DOHH2 (cell line): ENCODE results near the gene KCNQ1.

Experiments used
- EZH2phosphoT487 ChIP-seq: fragments of 200-600 bp; sonication (generic); IDR thresholded peaks from 2 replicates; pipeline ENCODE4 v1.6.1; 2017; ENCODE audit warnings: borderline replicate concordance, mild to moderate bottlenecking, antibody characterized with exemption, low read length, moderate library complexity, mixed read lengths
- TF ChIP-seq, protein P1 (sequence below): fragments of 200-600 bp; sonication (generic); IDR thresholded peaks from one replicate; pipeline ENCODE4 v1.5.1; 2014; ENCODE audit warnings: antibody characterized with exemption, mild to moderate bottlenecking, low read depth, low read length; ENCODE audit not compliant: poor library complexity, severe bottlenecking

DNA sequence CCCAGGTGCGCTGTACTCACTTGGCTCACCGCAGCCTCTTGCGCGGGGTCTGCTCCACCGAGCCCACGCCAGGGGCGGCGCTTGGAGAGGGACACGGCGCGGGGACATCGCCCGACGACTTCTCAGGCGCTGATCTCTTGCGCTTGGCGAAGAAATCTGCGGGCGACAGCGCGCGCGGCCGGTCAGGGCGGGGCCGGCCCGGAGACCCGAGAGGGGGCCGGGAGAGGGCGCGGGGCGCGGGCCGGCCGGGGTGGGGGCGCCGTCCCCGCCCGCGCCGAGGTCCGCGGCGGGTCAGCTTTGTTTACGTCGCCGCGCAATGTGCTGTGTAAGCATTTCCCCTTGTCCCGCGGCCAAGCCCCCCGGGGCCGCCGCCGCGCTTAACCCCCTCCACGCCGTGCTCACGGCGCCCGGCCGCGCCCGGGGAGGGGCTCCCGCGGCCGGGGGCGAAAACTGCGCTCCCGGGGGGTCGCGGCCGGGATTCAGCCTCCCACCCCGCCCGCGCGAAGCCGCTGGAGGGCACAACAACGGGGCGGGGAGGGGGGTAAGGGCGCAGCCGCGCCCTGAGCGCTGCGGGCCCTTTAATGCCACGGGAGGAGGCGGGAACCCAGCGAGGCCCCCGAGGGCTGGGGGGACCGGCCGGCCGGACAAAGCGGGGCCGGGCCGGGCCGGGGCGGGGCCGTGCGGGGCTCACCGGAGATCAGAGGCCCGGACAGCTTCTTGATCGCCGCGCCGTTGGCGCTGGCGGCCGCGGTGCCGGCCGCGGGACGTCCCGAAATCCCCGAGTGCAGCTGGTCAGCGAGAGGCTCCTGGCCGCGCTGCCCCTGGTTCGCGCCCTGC, 439.4 kb downstream of the KCNQ1 start:
- TF ChIP-seq, protein P1, sequence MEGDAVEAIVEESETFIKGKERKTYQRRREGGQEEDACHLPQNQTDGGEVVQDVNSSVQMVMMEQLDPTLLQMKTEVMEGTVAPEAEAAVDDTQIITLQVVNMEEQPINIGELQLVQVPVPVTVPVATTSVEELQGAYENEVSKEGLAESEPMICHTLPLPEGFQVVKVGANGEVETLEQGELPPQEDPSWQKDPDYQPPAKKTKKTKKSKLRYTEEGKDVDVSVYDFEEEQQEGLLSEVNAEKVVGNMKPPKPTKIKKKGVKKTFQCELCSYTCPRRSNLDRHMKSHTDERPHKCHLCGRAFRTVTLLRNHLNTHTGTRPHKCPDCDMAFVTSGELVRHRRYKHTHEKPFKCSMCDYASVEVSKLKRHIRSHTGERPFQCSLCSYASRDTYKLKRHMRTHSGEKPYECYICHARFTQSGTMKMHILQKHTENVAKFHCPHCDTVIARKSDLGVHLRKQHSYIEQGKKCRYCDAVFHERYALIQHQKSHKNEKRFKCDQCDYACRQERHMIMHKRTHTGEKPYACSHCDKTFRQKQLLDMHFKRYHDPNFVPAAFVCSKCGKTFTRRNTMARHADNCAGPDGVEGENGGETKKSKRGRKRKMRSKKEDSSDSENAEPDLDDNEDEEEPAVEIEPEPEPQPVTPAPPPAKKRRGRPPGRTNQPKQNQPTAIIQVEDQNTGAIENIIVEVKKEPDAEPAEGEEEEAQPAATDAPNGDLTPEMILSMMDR, result no peak
- no peak for TF ChIP-seq EZH2phosphoT487
